Right lobe of liver (tissue), 4 donors: ENCODE results near the gene LMBR1.

Experiments
- POLR2A ChIP-seq: fragments of 450-650 bp; IDR thresholded peaks from one replicate; pipeline ENCODE4 v1.6.1; 2017; ENCODE audit warnings: antibody characterized with exemption, mild to moderate bottlenecking
- TF ChIP-seq, protein P1 (sequence below), 4 donors: fragments of 200-600 bp in 3 of 4; fragments of 450-650 bp in 1 of 4; IDR thresholded peaks; one replicate each; pipeline versions ENCODE4 v1.5.1 to v1.8.0; 2016 to 2022; ENCODE audit warnings: antibody characterized with exemption in 4 of 4, mild to moderate bottlenecking in 2 of 4
- donor health status: DM: no; HTN: no; CAD: no.
- donor health status: DM: no; HTN: no; CAD: no.
- donor health status: DM: no; HTN: yes; CAD: no.

DNA sequence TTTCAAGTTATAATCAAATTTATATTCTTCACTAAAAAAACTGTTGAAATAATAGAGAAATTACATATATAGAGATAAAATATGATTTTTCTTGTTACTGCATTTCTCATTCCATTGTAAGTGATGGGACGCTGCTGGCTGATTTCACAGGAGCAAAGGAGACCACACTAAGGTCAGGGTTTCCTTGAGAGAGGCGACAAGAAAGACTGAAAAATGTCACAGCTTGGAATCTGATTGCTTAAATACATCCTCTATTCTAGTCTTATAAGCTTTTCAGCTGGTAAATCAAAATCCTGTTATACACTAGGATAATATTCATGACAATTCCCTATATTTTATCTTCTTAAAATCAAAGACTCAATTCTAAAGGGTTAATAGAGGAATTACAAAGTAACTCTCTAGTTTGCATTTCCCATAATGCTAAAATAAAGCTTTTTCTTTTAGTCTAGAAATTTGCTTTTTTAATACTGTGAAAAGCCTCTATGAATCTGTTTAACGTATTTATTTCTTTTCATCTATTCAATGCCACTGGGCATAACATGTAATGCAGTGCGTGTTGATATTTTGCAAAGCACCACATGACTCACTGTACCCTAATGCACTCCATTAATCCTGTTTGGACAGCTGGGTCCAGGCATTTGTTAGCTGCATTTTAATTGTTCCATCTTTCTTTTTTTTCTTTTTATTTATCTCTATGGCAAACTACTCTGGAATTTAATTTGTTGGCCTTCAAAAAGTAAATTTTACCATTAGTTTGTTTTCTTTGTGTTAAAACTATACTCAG, 170.7 kb downstream of the LMBR1 start:
- TF ChIP-seq, protein P1, sequence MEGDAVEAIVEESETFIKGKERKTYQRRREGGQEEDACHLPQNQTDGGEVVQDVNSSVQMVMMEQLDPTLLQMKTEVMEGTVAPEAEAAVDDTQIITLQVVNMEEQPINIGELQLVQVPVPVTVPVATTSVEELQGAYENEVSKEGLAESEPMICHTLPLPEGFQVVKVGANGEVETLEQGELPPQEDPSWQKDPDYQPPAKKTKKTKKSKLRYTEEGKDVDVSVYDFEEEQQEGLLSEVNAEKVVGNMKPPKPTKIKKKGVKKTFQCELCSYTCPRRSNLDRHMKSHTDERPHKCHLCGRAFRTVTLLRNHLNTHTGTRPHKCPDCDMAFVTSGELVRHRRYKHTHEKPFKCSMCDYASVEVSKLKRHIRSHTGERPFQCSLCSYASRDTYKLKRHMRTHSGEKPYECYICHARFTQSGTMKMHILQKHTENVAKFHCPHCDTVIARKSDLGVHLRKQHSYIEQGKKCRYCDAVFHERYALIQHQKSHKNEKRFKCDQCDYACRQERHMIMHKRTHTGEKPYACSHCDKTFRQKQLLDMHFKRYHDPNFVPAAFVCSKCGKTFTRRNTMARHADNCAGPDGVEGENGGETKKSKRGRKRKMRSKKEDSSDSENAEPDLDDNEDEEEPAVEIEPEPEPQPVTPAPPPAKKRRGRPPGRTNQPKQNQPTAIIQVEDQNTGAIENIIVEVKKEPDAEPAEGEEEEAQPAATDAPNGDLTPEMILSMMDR (IDR thresholded peaks at IDR 0.05): no peak
- no peak for TF ChIP-seq POLR2A
